ENCODE measurements around the gene KASH5.
"Not testable (repeated sequence)": the region's sequence is repeated elsewhere in the genome, so short reads cannot be mapped to it uniquely, and the experiment has no call there.

KASH5 gene

GRCh38 chr19:49442771-49443365 lies 54.8 kb downstream of the KASH5 start:
- H3K9me3 ChIP-seq (ENCODE audit: control insufficient read depth, low read length): no peaks in the 10 kb centered on the region
- H3K4me1 ChIP-seq (ENCODE audit: control insufficient read depth, insufficient read depth, low read length): peaks cover 8% of the 10 kb centered on the region
- H3K9ac ChIP-seq (ENCODE audit: low read length): peak overlapping the region; percentile 84
- H3K27me3 ChIP-seq (replicated peaks; ENCODE audit: control insufficient read depth, insufficient read depth, low read length): peaks cover 40% of the 10 kb centered on the region
- no peaks in the 10 kb centered on the region for H3K36me3 ChIP-seq (ENCODE audit: control insufficient read depth, insufficient read depth, low read length, severe bottlenecking)
- DNase-seq (ENCODE audit: low read depth): peak; percentile 88
- peak overlapping the region; percentile 85 for H3K4me3 ChIP-seq (ENCODE audit: low read length)

GRCh38 chr19:49443366-49444099 lies 55.5 kb downstream of the KASH5 start:
- H3K36me3 ChIP-seq (ENCODE audit: control insufficient read depth, insufficient read depth, low read length, severe bottlenecking): no peaks in the 10 kb centered on the region
- H3K9me3 ChIP-seq (ENCODE audit: control insufficient read depth, low read length): no peaks in the 10 kb centered on the region
- DNase-seq (ENCODE audit: low read depth): peak; percentile 97

DNA sequence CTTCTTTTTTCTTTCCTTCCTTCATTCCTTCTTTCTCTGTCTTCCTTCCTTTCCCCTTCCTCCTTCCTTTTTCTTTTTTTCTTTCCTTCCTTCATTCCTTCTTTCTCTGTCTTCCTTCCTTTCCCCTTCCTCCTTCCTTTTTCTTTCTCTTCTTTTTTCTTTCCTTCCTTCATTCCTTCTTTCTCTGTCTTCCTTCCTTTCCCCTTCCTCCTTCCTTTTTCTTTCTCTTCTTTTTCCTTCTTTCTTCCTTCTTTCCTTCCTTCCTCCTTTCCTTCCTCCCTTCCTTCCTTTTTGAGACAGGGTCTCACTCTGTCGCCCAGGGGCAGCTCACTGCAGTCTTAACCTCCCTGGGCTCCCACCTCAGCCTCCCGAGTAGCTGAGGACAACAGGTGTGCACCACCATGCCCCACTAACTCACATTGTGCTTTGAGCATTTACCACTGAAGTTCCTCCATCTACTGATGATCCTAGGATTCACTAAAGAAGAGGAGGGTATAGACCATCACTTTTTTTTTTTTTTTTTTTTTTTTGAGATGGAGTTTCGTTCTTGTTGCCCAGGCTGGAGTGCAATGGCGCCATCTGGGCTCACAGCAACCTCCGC lies 56.2 kb downstream of the KASH5 start:
- not testable (repeated sequence) for DNase-seq (ENCODE audit: low read depth); H3K4me1 ChIP-seq (ENCODE audit: control insufficient read depth, insufficient read depth, low read length); H3K9ac ChIP-seq (ENCODE audit: low read length); H3K9me3 ChIP-seq (ENCODE audit: control insufficient read depth, low read length); H3K36me3 ChIP-seq (ENCODE audit: control insufficient read depth, insufficient read depth, low read length, severe bottlenecking)
- Histone ChIP-seq H3K4me3 (ENCODE audit: low read length) (peak overlapping the region; percentile 85), H3K27me3 (replicated peaks; ENCODE audit: control insufficient read depth, insufficient read depth, low read length) (peaks cover 27% of the 10 kb centered on the region)

More at GRCh38 chr19:49443366-49444099, 55.5 kb downstream of the KASH5 start:
- Histone ChIP-seq H3K27me3 (replicated peaks; ENCODE audit: control insufficient read depth, insufficient read depth, low read length) (peaks cover 34% of the 10 kb centered on the region), H3K9ac (ENCODE audit: low read length) (peak overlapping the region; percentile 84), H3K4me1 (ENCODE audit: control insufficient read depth, insufficient read depth, low read length) (peaks cover 10% of the 10 kb centered on the region), H3K4me3 (ENCODE audit: low read length) (peak overlapping the region; percentile 85)

GRCh38 chr19:49445997-49446396 lies 57.9 kb downstream of the KASH5 start:
- no peak for DNase-seq (ENCODE audit: low read depth)
- H3K9ac ChIP-seq (ENCODE audit: low read length): no peak overlapping the region
- peaks cover 17% of the 10 kb centered on the region for H3K4me1 ChIP-seq (ENCODE audit: control insufficient read depth, insufficient read depth, low read length)
- H3K4me3 ChIP-seq (ENCODE audit: low read length): no peak overlapping the region
- H3K9me3 ChIP-seq (ENCODE audit: control insufficient read depth, low read length): no peaks in the 10 kb centered on the region
- peaks cover 2% of the 10 kb centered on the region for H3K36me3 ChIP-seq (ENCODE audit: control insufficient read depth, insufficient read depth, low read length, severe bottlenecking)
- H3K27me3 ChIP-seq (replicated peaks; ENCODE audit: control insufficient read depth, insufficient read depth, low read length): peaks cover 9% of the 10 kb centered on the region

- H3K9me3 ChIP-seq (ENCODE audit: control insufficient read depth, low read length): no peaks in the 10 kb centered on the region
- DNase-seq (ENCODE audit: low read depth): no peak
Measured at GRCh38 chr19:49447485-49448431, 59.7 kb downstream of the KASH5 start.

DNA sequence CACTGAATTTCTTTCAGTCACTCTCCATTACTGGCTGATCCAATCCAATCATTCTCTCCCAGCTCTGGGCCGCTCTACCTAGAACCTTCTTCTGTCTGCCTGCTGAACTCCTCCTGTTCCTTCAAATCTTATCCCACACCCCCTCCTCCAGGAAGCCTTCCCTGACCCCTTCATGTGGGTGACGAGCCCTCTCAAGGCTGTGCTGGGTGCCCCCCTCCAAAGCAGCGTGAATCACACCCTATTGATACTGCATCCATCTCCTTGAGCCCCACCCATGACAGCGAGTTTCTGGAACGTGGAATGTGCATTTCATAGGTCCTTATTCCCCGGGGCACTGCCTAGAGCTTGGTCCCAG lies 60.4 kb downstream of the KASH5 start:
- Histone ChIP-seq H3K36me3 (ENCODE audit: control insufficient read depth, insufficient read depth, low read length, severe bottlenecking) (peaks cover 2% of the 10 kb centered on the region), H3K9me3 (ENCODE audit: control insufficient read depth, low read length) (no peaks in the 10 kb centered on the region), H3K9ac (ENCODE audit: low read length) (peak overlapping the region; percentile 52), H3K4me3 (ENCODE audit: low read length) (no peak overlapping the region), H3K27me3 (replicated peaks; ENCODE audit: control insufficient read depth, insufficient read depth, low read length) (no peaks in the 10 kb centered on the region), H3K4me1 (ENCODE audit: control insufficient read depth, insufficient read depth, low read length) (peaks cover 13% of the 10 kb centered on the region)
- no peak for DNase-seq (ENCODE audit: low read depth)

More at GRCh38 chr19:49447485-49448431, 59.7 kb downstream of the KASH5 start:
- Histone ChIP-seq H3K27me3 (replicated peaks; ENCODE audit: control insufficient read depth, insufficient read depth, low read length) (no peaks in the 10 kb centered on the region), H3K4me3 (ENCODE audit: low read length) (peak overlapping the region; percentile 39), H3K9ac (ENCODE audit: low read length) (peak overlapping the region; percentile 52), H3K4me1 (ENCODE audit: control insufficient read depth, insufficient read depth, low read length) (peaks cover 13% of the 10 kb centered on the region), H3K36me3 (ENCODE audit: control insufficient read depth, insufficient read depth, low read length, severe bottlenecking) (peaks cover 2% of the 10 kb centered on the region)

DNA sequence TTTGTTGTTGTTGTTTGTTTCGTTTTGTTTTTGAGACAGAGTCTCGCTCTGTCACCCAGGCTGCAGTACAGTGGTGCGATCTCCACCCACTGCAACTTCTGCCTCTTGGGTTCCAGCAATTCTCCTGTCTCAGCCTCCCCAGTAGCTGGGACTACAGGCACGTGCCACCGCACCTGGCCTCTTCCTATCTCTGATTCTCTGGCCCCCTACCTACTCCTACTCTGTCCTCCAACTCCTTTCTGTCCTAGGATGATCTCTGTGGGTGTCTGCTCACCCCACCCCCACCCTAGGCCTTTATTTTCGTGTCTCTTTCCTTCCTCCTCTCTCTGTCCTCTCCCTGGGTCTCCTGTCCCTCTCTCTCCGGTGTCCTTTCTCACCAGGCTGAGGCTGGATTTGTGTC lies 62.4 kb downstream of the KASH5 start:
- no peaks in the 10 kb centered on the region for H3K9me3 ChIP-seq (ENCODE audit: control insufficient read depth, low read length)
- no peaks in the 10 kb centered on the region for H3K27me3 ChIP-seq (replicated peaks; ENCODE audit: control insufficient read depth, insufficient read depth, low read length)
- H3K4me1 ChIP-seq (ENCODE audit: control insufficient read depth, insufficient read depth, low read length): peaks cover 26% of the 10 kb centered on the region
- peaks cover 2% of the 10 kb centered on the region for H3K36me3 ChIP-seq (ENCODE audit: control insufficient read depth, insufficient read depth, low read length, severe bottlenecking)
- no peak for DNase-seq (ENCODE audit: low read depth)
- peak overlapping the region; percentile 93 for H3K9ac ChIP-seq (ENCODE audit: low read length)
- H3K4me3 ChIP-seq (ENCODE audit: low read length): peak overlapping the region; percentile 90

- no peaks in the 10 kb centered on the region for H3K9me3 ChIP-seq (ENCODE audit: control insufficient read depth, low read length)
Measured at GRCh38 chr19:49451430-49452181, 63.6 kb downstream of the KASH5 start, which contains the start of gene PIH1D1. Gene PIH1D1 (minus strand): TSS chr19:49451814. CDS start chr19:49451574, 240 bp downstream.

GRCh38 chr19:49453013-49453756 lies 65.1 kb downstream of the KASH5 start, which contains the start of gene ALDH16A1:
Gene ALDH16A1 (plus strand): TSS chr19:49453225. CDS start chr19:49453332, 107 bp downstream.
- H3K9ac ChIP-seq (ENCODE audit: low read length): peak within 1 kb of the TSS; percentile 99
- H3K27me3 ChIP-seq (replicated peaks; ENCODE audit: control insufficient read depth, insufficient read depth, low read length): no peaks in the 10 kb centered on the region

More at GRCh38 chr19:49451430-49452181, 63.6 kb downstream of the KASH5 start, which contains the start of gene PIH1D1:
- Histone ChIP-seq H3K27me3 (replicated peaks; ENCODE audit: control insufficient read depth, insufficient read depth, low read length) (no peaks in the 10 kb centered on the region), H3K4me1 (ENCODE audit: control insufficient read depth, insufficient read depth, low read length) (peaks cover 38% of the 10 kb centered on the region), H3K36me3 (ENCODE audit: control insufficient read depth, insufficient read depth, low read length, severe bottlenecking) (peaks cover 2% of the 10 kb centered on the region), H3K4me3 (ENCODE audit: low read length) (peak within 1 kb of the TSS; percentile 96), H3K9ac (ENCODE audit: low read length) (peak within 1 kb of the TSS; percentile 99)
- DNase-seq (ENCODE audit: low read depth): peak; percentile 99

More at GRCh38 chr19:49453013-49453756, 65.1 kb downstream of the KASH5 start, which contains the start of gene ALDH16A1:
- Histone ChIP-seq H3K9me3 (ENCODE audit: control insufficient read depth, low read length) (no peaks in the 10 kb centered on the region), H3K36me3 (ENCODE audit: control insufficient read depth, insufficient read depth, low read length, severe bottlenecking) (peaks cover 2% of the 10 kb centered on the region), H3K4me1 (ENCODE audit: control insufficient read depth, insufficient read depth, low read length) (peaks cover 44% of the 10 kb centered on the region), H3K4me3 (ENCODE audit: low read length) (peak within 1 kb of the TSS; percentile 96)
- DNase-seq (ENCODE audit: low read depth): peak; percentile 99

All from adipocyte (in vitro differentiated cells).